Panc1 (cell line): ENCODE data around the gene EID3. TPM values are rescaled to one million over a fixed set of nuclear protein-coding genes. Genes with fewer than 3 reads are reported as not detected.

Experiments
- ATAC-seq: fragments of 200-7000 bp; cut with Tn5 transposase; 2 replicates; pipeline ENCODE4 v1.9.1; 2020; ENCODE audit warnings: mild to moderate bottlenecking, moderate library complexity
- BruUV-seq: library from RNA; stranded (reverse); fragments of 400-500 nt; replicated peaks from 2 replicates; lab custom pipeline; 2021; lab: Mats Ljungman, UMichigan
- CTCF ChIA-PET: fragments of 300-600 bp; sonication (Branson Sonifier 250); formaldehyde crosslinking; loops from one replicate; lab custom pipeline; 2022; ENCODE audit warnings: antibody characterized with exemption; lab: Charles Lee
- POLR2A ChIA-PET: fragments of 300-600 bp; sonication (Branson Sonifier 250); formaldehyde crosslinking; loops from one replicate; lab custom pipeline; 2022; ENCODE audit warnings: antibody characterized with exemption; lab: Charles Lee
- DNase-seq: peaks from one replicate; pipeline ENCODE4 v3.0.0-alpha.2; 2010; ENCODE audit warnings: low read depth, low spot score
- H3K27ac ChIP-seq: 2 replicates; pipeline ENCODE4 v1.5.1; 2011; ENCODE audit warnings: mild to moderate bottlenecking, low read length, inconsistent platforms
- H3K27me3 ChIP-seq: fragments of 200-500 bp; sonication (Bioruptor generic); 2 replicates; pipeline ENCODE4 v1.6.0; 2014; ENCODE audit warnings: low read length, inconsistent platforms; ENCODE audit not compliant: control insufficient read depth, insufficient read depth
- H3K36me3 ChIP-seq: fragments of 200-500 bp; sonication (Bioruptor generic); 2 replicates; pipeline ENCODE4 v1.5.1; 2014; ENCODE audit warnings: inconsistent platforms, mild to moderate bottlenecking, low read length, moderate library complexity; ENCODE audit not compliant: control insufficient read depth, insufficient read depth
- H3K4me1 ChIP-seq: 2 replicates; pipeline ENCODE4 v1.5.1; 2011; ENCODE audit warnings: inconsistent platforms, mild to moderate bottlenecking, low read length, moderate library complexity; ENCODE audit not compliant: control insufficient read depth, insufficient read depth
- H3K4me3 ChIP-seq, 2 experiments: 2 replicates each; pipeline ENCODE4 v1.5.1; 2011 to 2012; ENCODE audit warnings: low read depth in 2 of 2, low read length in 2 of 2, mild to moderate bottlenecking in 2 of 2, inconsistent platforms in 1 of 2, moderate library complexity in 1 of 2
- H3K9me3 ChIP-seq: fragments of 200-500 bp; sonication (Bioruptor generic); 2 replicates; pipeline ENCODE4 v1.5.1; 2014; ENCODE audit warnings: low read depth, mild to moderate bottlenecking, inconsistent platforms, low read length, moderate library complexity; ENCODE audit not compliant: control insufficient read depth, insufficient read depth
- CTCF ChIP-seq: fragments of 450-650 bp; IDR thresholded peaks from 2 replicates; pipeline ENCODE4 v1.5.1; 2017; ENCODE audit warnings: mild to moderate bottlenecking
- POLR2AphosphoS5 ChIP-seq: IDR thresholded peaks from 2 replicates; pipeline ENCODE4 v1.6.1; 2012; ENCODE audit warnings: mild to moderate bottlenecking, low read depth, low read length, moderate library complexity
- REST ChIP-seq, 2 experiments: IDR thresholded peaks; 2 replicates each; pipeline ENCODE4 v1.6.1; 2011 to 2012; ENCODE audit warnings: low read depth in 2 of 2, control low read depth in 1 of 2, low read length in 1 of 2, mild to moderate bottlenecking in 1 of 2, moderate library complexity in 1 of 2; ENCODE audit not compliant: insufficient read depth in 1 of 2
- SIN3A ChIP-seq: IDR thresholded peaks from 2 replicates; pipeline ENCODE4 v1.6.1; 2012; ENCODE audit warnings: low read depth, mild to moderate bottlenecking, low read length, moderate library complexity, borderline replicate concordance; ENCODE audit not compliant: insufficient read depth
- TCF7L2 ChIP-seq: IDR thresholded peaks from 2 replicates; pipeline ENCODE4 v1.6.1; 2011; ENCODE audit warnings: mild to moderate bottlenecking, low read depth, low read length, inconsistent platforms
- in situ Hi-C: cut with HindIII; loops from 2 replicates; pipeline ENCODE4 v1.10.0; 2016; ENCODE audit warnings: low sequenced_read_pairs, low pct_unique_long_range_greater_than_20kb
- intact Hi-C: fragments of 100-400 bp; cut with micrococcal nuclease; formaldehyde crosslinking; loops from one replicate; pipeline ENCODE4 v1.10.0; 2022; ENCODE audit not compliant: unreplicated experiment
- total RNA-seq: library from RNA; stranded (reverse); gene quantifications from one replicate; pipeline ENCODE4 v1.2.1, GENCODE V29; 2021; ENCODE audit not compliant: unreplicated experiment

Gene EID3
- total RNA-seq, 1 experiment from 2014 or later: 18.5 TPM

- DNase-seq: no peak
- in situ Hi-C loops: no loop called here
- Histone ChIP-seq H3K4me3 (no peak overlapping the region), H3K27ac (peak overlapping the region; percentile 61; the same call in 1 of the 2 replicates), H3K9me3 (no peaks in the 10 kb centered on the region), H3K36me3 (no peaks in the 10 kb centered on the region), H3K27me3 (no peaks in the 10 kb centered on the region), H3K4me1 (peaks cover 30% of the 10 kb centered on the region)
- no TSS peak for BruUV-seq
- ChIA-PET POLR2A (interaction anchor here (0.5 to 0.6 kb wide), 3 partner anchors 17 to 69 kb away, joined by 3 to 10 read pairs (median 3); no protein-coding TSS in a partner anchor), CTCF (no interaction called here)
- TF ChIP-seq CTCF: no peak
- TF ChIP-seq REST (IDR thresholded peaks at IDR 0.05; ENCODE audit: insufficient read depth in 1 of 2, low read depth in 2 of 2, low read length in 1 of 2): no peak
- TF ChIP-seq TCF7L2: no peak
- TF ChIP-seq SIN3A: no peak
- TF ChIP-seq POLR2AphosphoS5: no peak
- no peak for ATAC-seq
- intact Hi-C loops: no loop called here
Measured at GRCh38 chr12:104273503-104273902, 30.0 kb upstream of the EID3 start.

- ATAC-seq: no peak
- intact Hi-C loops (no loop called here), in situ Hi-C loops (no loop called here)
- ChIA-PET POLR2A (interaction anchor here (0.7 to 4.1 kb wide), 4 partner anchors 12 to 344 kb away, joined by 3 to 31 read pairs (median 6); no protein-coding TSS in a partner anchor), CTCF (interaction anchor here (0.9 kb wide), 1 partner anchor 13 kb away, joined by 3 read pairs; no protein-coding TSS in a partner anchor)
- BruUV-seq: no TSS peak
- no peak for TF ChIP-seq REST (IDR thresholded peaks at IDR 0.05; ENCODE audit: insufficient read depth in 1 of 2, low read depth in 2 of 2, low read length in 1 of 2)
- TF ChIP-seq POLR2AphosphoS5: no peak
- Histone ChIP-seq H3K36me3 (no peaks in the 10 kb centered on the region), H3K4me3 (no peak overlapping the region), H3K27me3 (no peaks in the 10 kb centered on the region), H3K4me1 (peaks cover 36% of the 10 kb centered on the region), H3K27ac (peak overlapping the region; percentile 99), H3K9me3 (no peaks in the 10 kb centered on the region)
- DNase-seq: no peak
Measured at GRCh38 chr12:104274811-104275210, 28.7 kb upstream of the EID3 start.
